IPS-18c (cell line): ENCODE results near the gene CNTF.

Experiments used
- H3K4me3 ChIP-seq: 2 replicates; pipeline ENCODE4 v1.7.0; 2013; ENCODE audit warnings: low read depth, mild to moderate bottlenecking, low read length, moderate library complexity; ENCODE audit not compliant: insufficient read depth
- H3K9me3 ChIP-seq: one replicate; pipeline ENCODE4 v1.6.1; 2013; ENCODE audit warnings: mild to moderate bottlenecking, low read length, moderate library complexity; ENCODE audit not compliant: control insufficient read depth, insufficient read depth

CNTF gene

DNA sequence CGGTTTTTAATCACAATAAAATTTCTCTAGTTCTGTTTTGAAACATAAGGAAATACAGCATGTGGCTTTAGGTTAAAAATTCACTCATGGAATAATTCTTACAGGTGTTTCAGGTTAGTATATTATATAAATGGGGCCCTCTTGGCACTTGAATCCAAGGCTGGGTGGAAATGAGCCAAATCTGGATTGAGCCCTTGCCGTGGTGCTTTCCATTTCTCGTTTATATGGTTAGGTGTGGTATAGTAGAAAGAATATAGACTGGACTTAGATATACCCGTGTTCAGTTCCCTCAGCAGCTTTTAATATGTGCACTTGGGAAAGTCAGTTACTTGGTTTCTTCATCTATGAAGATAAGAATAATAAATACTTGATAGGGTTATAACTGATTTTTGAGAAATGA is 27.6 kb upstream of the CNTF start:
- Histone ChIP-seq H3K4me3 (no peak overlapping the region), H3K9me3 (no peaks in the 10 kb centered on the region)

DNA sequence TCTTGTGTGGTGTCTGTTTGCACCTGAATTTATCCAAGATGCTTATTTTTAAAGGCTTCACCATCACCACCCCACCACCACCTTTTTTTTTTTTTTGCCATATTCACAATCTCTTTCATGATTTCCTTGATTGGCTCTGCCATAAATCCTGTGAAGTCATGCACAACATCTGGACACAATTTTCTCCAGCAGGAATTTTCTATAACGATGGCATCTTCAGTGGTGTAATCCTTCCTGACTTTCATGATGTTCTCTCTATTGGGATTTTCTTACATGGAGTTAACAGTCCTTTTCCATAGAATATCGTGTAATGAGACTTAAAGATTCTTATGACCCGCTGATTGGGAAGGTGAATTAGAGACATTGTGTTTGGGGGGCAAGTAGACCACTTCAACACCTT is 25.8 kb upstream of the CNTF start:
- no peak overlapping the region for H3K4me3 ChIP-seq
- no peaks in the 10 kb centered on the region for H3K9me3 ChIP-seq

DNA sequence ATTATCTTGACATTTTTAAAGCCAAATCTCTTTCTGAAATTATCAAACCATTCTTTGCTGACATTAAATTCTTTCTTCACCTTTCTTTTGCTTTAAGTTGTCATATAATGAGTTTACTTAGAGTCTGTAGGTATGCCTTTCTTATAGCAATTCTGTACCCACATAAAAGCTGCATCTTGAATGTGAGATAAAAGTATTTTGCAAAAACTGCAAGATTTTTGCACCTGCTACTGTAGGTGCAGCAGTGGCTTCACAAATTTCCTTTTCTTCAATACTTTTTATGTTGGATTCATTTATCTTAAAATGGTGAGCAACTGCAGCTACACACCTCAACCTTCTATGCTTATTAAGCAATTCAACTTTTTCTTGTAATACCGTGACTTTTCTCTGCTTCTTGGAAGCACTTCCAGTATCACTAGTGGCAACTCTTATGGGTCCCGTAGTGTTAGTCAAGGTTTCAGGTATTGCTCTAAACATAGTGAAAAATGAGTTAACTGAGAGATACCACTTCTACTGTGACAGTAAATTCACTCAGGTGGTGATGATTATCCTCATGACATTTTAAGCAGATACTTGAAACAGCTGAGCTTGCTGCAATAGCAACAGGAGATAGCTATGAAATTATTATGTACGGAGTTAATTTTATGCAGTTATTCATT is 24.9 kb upstream of the CNTF start:
- no peak overlapping the region for H3K4me3 ChIP-seq
- H3K9me3 ChIP-seq, result no peaks in the 10 kb centered on the region

DNA sequence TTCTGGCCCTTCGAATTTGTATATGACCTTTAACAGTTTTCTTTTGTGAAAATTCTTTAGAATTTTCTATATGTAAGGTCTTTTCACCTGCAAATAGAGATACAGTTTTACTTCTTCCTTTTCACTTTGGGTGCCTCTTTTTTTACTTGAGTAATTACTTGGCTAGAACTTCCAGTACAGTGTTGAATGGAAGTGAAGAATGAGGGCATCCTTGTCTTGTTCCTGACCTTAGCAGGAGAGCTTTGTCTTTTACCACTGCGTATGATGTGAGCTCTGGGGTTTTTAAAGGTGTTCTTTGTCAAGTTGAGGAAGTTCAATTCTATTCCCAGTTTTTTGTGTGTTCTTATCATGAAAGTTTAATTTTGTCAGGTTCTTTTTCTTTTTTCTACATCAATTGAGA is 22.0 kb upstream of the CNTF start:
- no peaks in the 10 kb centered on the region for H3K9me3 ChIP-seq

DNA sequence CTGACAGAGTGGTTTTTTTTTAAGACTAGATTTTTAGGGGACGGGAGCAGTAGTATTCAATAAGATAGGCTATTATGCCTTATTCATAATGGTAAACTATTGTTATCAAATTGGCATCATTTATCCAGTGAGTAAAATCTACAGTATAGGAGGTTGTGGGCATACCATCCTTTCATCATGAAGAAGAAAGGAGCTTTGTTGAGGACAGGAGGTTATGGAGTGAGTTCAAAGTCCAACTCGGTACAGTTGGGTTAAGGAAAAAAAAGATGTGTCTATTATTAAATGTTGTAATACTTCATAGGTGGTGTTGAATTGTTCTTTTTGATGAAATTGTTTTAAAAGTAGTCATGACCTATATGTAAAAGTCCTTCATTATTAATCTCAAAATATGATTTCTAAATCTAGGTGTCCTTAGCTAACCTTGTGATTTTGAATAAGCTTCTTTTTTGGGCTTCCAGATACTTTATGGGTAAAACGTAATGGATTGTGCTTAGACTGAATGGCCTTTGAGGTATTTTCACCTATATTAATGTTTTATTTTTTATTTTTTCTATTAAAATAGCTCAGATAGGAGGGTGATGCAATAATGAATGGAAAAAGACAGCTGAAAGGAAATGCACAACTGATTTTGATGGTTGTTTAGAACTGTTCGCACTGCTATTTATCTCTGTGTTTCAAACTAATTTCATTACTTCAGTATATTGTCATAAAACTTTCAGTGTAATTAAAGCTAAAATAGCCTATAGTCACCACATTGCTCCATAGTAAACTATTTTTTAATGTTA is 15.3 kb upstream of the CNTF start:
- Histone ChIP-seq H3K9me3 (no peaks in the 10 kb centered on the region), H3K4me3 (no peak overlapping the region)

More for the DNA sequence above, 22.0 kb upstream of the CNTF start:
- H3K4me3 ChIP-seq, result no peak overlapping the region

DNA sequence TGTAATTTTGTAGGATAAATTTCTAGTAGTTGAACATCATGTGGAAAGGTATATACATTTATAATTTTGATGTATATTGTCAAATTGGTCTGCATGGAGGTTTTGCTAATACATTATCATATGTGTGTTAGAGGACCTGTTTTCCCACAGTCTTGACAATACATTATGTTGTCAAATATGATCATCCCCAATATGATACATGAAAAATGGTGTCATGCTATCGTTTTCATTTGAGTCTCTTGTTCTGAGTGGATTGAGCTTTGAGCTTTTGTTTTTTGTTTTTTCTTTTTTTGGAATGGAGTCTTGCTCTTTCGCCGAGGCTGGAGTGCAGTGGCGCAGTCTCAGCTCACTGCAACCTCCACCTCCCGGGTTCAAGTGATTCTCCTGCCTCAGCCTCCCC is 14.1 kb upstream of the CNTF start:
- Histone ChIP-seq H3K4me3 (no peak overlapping the region), H3K9me3 (no peaks in the 10 kb centered on the region)

DNA sequence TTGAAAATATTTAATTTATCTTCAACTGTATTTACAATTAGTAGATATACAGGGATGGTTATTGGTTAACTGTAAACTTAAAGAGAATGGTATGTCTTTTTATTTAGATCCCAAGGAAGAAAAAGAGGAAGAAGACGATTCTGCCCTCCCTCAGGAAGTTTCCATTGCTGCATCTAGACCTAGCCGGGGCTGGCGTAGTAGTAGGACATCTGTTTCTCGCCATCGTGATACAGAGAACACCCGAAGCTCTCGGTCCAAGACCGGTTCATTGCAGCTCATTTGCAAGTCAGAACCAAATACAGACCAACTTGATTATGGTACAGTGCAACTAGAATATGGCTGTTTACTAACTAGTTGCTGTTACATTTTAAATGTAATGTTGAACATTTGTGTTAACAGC is 12.7 kb upstream of the CNTF start:
- no peaks in the 10 kb centered on the region for H3K9me3 ChIP-seq
- no peak overlapping the region for H3K4me3 ChIP-seq

DNA sequence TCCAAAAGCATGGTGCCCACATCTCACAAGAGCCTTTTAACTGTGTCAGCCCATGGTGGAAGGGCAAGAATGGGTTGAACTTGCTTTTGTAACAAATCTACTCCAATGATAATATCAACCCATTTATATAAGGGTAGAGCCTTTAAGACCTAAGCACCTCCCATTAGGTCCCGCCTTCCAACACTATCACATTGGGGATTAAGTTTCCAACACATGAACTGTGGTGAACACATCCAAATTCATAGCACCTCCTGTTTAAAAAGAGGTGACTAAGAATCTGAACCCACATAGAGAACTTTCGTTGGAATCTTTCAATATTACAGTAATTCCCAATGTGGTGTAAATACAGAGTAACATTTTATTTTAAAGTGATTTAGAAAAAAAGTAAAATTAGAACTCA is 9.2 kb upstream of the CNTF start:
- Histone ChIP-seq H3K4me3 (no peak overlapping the region), H3K9me3 (no peaks in the 10 kb centered on the region)

DNA sequence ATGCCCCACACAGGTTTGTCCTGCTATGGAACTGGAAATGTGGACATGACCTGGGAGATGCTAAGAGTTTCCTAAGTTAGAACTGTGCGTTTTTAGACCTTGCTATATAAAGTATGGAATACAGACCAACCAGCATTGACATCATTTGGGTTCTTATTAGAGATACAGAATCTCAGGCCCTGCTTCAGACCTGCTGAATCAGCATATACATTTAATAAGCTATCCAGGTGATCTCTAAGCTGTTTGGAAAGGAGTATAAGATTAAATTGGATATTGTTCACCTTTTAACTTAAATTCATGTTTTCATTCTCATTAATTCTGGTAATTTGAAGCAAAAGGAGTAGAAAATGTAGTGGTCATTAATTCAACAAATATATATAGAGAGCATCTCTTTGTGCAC is 6.9 kb upstream of the CNTF start:
- Histone ChIP-seq H3K9me3 (no peaks in the 10 kb centered on the region), H3K4me3 (no peak overlapping the region)

DNA sequence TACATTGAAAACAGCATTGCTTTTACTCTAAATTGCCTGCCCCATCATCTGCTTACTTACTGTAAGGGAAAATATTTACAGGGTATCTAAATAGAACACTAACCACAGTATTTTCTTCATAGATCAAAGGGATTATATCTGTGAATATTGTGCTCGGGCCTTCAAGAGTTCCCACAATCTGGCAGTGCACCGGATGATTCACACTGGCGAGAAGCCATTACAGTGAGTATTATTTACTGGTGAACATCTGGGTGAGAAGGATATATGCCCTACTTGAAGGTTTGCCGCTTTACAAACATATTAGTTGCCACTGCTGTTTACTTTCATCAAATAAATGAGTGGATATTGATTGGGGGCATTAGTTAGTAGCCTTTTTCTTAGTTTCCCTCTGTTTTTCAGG is 5.9 kb upstream of the CNTF start:
- Histone ChIP-seq H3K4me3 (no peak overlapping the region), H3K9me3 (no peaks in the 10 kb centered on the region)

DNA sequence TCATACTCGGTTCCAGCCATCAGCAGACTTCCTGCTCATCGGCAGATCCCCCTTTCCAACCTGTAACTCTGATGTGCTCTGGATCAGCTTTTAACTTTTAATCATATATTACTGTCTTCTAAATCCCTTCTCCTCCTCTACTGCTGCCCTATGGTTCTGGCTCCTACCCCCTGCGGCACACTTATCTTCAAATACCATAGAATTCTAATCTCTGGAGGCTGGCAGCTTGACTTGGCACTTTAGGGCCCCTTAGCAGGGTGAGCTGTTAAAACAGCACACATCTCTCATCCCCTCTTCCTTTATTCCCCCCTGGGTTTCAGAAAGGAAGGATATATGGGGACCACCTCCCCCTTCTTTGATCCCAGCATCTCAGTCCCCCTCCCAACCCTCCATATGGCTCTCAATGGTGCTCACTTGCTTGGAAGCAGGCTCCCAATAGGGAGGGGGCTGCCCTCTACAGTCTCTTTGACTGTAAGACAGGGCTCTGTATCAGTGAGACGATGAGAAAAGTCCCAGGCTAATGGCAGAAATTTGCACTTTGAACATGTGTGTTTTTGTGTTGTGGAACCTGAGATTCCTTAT is 4.4 kb upstream of the CNTF start:
- no peak overlapping the region for H3K4me3 ChIP-seq
- no peaks in the 10 kb centered on the region for H3K9me3 ChIP-seq

DNA sequence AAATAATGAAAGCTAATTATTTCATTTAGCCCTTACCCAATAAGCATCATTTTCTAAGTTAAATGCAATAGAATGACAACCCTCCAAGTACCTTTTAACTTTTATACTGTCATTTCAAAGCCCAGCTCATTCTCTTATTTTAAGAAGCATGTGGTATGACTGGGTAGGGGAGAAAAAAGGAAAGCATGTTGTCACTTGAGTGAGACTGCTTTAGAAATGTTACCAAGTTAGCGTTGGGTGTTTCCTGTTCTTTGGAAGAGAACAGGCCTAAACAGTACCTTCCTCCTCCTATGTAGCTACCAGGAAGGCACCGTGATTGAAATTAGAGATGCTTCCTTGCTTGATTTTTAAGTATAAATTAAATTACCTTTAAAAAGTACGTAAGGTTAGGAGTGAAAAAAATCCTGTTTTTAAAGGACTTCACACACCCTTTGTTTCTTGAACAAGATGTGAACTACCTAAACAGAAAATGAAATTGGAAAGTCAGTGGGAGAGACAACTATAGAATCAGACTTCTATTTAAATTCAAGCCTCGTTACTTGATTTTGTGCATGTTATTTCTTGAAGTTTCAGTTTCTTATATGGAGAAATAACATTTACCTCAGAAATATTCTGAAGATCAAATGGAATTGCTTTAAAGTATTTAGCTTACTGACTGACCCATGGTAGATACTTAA is 741 bp upstream of the CNTF start:
- Histone ChIP-seq H3K9me3 (no peaks in the 10 kb centered on the region), H3K4me3 (no peak overlapping the region)

DNA sequence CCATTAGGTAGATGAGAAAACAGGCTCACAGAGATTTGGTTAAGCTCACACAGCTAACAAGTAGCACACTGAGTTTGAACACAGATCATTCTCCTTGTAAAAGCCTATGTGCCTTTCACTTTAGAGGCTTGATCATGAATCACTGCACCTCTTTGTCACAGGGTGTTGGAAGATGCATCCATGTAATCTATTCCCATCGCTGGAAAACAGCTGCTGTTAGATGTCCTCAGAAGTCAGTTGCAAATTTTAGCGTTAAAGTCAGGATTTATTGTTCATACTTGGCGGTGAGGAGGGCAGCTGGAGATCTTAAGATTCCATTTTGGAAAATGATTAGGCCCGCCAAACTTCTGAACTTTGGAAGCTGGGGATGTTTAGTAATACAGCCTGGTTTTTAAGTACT is 2.6 kb downstream of the CNTF start:
- Histone ChIP-seq H3K9me3 (no peaks in the 10 kb centered on the region), H3K4me3 (no peak overlapping the region)

DNA sequence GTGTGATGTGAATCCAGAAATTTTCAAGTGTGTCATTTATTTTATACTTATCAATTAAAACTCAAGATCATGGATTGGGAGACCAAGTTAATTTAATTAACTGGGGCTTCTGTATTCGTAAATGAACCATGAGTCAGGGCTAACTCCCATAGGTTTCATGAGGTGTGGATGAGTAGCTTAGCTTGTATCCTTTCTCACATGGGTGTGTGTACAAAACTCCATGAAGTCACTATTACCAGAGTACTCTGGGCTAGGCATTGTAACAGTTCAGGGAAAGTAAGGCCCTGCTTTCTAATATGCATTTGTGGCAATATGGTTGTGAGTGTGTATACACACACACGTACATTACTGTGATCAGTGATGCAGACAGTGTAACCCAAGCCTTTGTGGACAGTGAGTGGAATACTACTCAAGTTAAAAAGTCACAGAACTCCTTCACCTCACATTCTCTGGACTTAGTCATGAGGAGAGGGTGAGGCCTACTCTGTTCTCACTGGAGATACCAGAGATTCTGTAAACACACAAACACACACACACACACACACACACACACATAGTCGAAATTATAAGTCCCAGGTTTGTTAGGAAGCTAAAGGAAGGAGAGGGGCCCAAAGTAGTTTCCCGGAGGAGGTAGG is 3.5 kb downstream of the CNTF start:
- no peaks in the 10 kb centered on the region for H3K9me3 ChIP-seq
- no peak overlapping the region for H3K4me3 ChIP-seq

DNA sequence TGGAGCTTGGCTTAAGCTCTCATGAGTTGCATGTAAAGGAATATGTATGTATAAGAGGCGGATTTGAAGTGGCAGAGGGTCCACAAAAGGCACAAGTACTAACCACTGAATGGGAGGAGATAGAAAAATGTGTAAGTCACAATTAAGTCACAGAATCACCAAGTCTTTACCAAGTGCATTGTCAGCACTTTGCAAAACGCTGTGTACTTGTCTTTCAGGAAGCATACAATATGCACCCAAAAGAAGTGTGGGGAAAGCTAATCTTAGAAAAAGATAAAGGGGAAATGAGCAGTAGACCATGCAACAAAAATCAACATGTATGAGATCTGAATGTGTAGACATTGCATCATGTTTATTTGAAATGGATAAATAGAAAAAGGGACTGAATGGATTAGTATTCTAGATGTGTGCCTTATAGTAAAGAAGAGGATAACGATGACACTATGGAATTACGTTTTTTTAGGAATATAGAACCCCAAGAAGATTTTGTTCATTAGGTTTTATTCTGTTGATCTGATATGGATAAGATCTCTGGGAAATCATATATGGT is 4.5 kb downstream of the CNTF start:
- Histone ChIP-seq H3K4me3 (no peak overlapping the region), H3K9me3 (no peaks in the 10 kb centered on the region)

DNA sequence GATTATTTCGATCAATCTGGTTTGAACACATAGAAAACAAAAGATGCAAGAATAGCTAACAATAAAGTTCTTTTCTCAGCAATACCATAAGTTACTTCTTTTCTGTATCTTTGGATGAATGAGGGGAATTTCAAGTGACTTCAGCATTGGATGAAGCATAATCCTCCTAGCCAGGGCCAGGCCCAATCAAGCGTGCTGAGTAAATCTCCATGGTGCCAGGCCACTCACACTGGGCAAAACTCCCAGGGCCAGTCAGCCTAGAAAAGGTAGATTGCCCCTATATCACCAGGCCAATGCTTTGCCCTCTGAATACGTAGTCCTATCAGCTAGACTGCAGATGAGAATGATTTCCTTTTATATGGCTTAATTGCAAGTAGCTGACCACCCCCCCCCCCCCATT is 6.0 kb downstream of the CNTF start:
- no peak overlapping the region for H3K4me3 ChIP-seq
- H3K9me3 ChIP-seq, result no peaks in the 10 kb centered on the region

DNA sequence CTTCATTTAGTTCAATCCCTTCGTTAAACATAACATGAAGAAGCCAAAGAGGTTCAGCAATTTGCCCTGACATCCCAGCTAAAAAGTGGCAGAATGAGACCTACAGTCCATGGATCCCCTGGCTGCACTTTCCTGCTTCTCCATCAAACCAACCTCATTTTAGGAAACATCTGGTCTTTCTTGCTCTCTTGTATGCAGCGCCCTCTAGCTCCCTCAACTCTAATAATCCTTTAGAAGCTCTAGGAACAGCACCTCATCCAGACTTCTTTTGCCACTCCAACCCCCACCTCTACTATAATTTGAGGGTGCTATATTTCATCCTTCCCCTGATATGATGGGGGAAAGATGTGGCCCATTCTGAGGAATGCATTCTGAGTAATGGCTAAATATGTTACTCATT is 7.4 kb downstream of the CNTF start:
- H3K9me3 ChIP-seq, result no peaks in the 10 kb centered on the region

More for the DNA sequence above, 7.4 kb downstream of the CNTF start:
- no peak overlapping the region for H3K4me3 ChIP-seq
